Left lung (tissue), 10 donors: ENCODE data around the gene TENM3. TPM values are rescaled to one million over a fixed set of nuclear protein-coding genes. Genes with fewer than 3 reads are reported as not detected.
A peak's percentile ranks its signal among the peaks of the same experiment; 100 is the strongest.

Experiments
- ATAC-seq: fragments of 200-7000 bp; cut with Tn5 transposase; one replicate; pipeline ENCODE4 v1.9.1; 2020; ENCODE audit warnings: moderate library complexity
- DNase-seq, 4 donors: peaks; one replicate each; pipeline ENCODE4 v3.0.0-alpha.2; 2013 to 2020
- H3K27ac ChIP-seq, 2 donors: fragments of 200-600 bp; sonication (generic) in 1 of 2; one replicate each; pipeline versions ENCODE4 v1.5.0 to v1.8.0; 2020 to 2021
- H3K27me3 ChIP-seq, 2 donors: fragments of 200-600 bp; sonication (generic) in 1 of 2; one replicate each; pipeline versions ENCODE4 v1.5.0 to v1.8.0; 2020 to 2021
- H3K36me3 ChIP-seq, 2 donors: fragments of 200-600 bp; sonication (generic) in 1 of 2; one replicate each; pipeline versions ENCODE4 v1.5.0 to v1.8.0; 2020 to 2021
- H3K4me1 ChIP-seq, 2 donors: fragments of 200-600 bp; one replicate each; pipeline ENCODE4 v1.8.0; 2021
- H3K4me3 ChIP-seq, 2 donors: fragments of 200-600 bp; sonication (generic) in 1 of 2; one replicate each; pipeline versions ENCODE4 v1.5.0 to v1.8.0; 2020 to 2021; ENCODE audit warnings: mild to moderate bottlenecking in 1 of 2
- H3K9me3 ChIP-seq, 2 donors: fragments of 200-600 bp; sonication (generic) in 1 of 2; one replicate each; pipeline versions ENCODE4 v1.5.0 to v1.8.0; 2020 to 2021
- intact Hi-C, 2 donors: fragments of 100-400 bp; cut with DNase I; formaldehyde crosslinking; loops; one replicate each; pipeline versions ENCODE4 v1.11.2 to v1.14.2; 2022
- polyA plus RNA-seq, 6 donors: library from polyadenylated mRNA; unstranded; fragments of 120-200 nt; gene quantifications; one replicate each; pipeline ENCODE4 v1.2.1, GENCODE V29; 2013; ENCODE audit not compliant: insufficient read length in 6 of 6
- total RNA-seq, 2 donors: library from RNA; stranded (reverse); fragmentation: NEBNext Ultra II Directional; extraction: Animal tissue kit (Norgen Biotek cat#: 25700); gene quantifications; one replicate each; pipeline ENCODE4 v1.2.1, GENCODE V29; 2021
- TF ChIP-seq, protein P1 (sequence below), 2 donors: fragments of 200-600 bp; sonication (generic) in 1 of 2; IDR thresholded peaks; one replicate each; pipeline versions ENCODE4 v1.5.0 to v1.8.0; 2021; ENCODE audit warnings: antibody characterized with exemption in 2 of 2
- donor health status: DM: no; HTN: yes; CAD: no.
- donor health status: DM: no; HTN: no; CAD: no.

The TENM3 gene
- total and polyA plus RNA-seq, 8 donors, result 2.2 to 5.6 (median 3.1) TPM

DNA sequence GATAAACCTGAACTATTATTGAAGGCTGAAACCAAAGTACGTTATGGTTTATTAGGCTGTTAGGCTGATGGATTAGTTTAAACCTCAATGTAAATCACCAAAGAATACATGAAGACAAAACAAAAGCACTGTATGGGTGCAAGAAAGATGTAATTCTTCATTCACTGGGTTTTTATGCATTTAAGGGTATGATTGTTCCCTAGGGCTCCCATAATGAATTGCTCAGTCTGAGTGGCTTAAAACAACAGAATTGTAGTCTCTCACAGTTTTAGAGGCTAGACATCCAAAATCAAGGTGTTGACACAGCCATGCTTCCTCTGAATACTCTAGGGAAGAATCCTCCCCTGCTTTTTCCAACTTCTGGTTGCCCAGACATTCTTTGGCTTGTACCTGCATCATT lies 222.8 kb downstream of the TENM3 start:
- no peak for ATAC-seq
- Histone ChIP-seq H3K9me3 (no peaks in the 10 kb centered on the region), H3K27me3 (no peaks in the 10 kb centered on the region), H3K4me1 (no peaks in the 10 kb centered on the region), H3K27ac (no peak overlapping the region), H3K36me3 (no peaks in the 10 kb centered on the region), H3K4me3 (no peak overlapping the region)
- intact Hi-C loops, result no loop called here
- DNase-seq, result no peak
- TF ChIP-seq, protein P1, sequence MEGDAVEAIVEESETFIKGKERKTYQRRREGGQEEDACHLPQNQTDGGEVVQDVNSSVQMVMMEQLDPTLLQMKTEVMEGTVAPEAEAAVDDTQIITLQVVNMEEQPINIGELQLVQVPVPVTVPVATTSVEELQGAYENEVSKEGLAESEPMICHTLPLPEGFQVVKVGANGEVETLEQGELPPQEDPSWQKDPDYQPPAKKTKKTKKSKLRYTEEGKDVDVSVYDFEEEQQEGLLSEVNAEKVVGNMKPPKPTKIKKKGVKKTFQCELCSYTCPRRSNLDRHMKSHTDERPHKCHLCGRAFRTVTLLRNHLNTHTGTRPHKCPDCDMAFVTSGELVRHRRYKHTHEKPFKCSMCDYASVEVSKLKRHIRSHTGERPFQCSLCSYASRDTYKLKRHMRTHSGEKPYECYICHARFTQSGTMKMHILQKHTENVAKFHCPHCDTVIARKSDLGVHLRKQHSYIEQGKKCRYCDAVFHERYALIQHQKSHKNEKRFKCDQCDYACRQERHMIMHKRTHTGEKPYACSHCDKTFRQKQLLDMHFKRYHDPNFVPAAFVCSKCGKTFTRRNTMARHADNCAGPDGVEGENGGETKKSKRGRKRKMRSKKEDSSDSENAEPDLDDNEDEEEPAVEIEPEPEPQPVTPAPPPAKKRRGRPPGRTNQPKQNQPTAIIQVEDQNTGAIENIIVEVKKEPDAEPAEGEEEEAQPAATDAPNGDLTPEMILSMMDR (IDR thresholded peaks at IDR 0.05), result no peak

DNA sequence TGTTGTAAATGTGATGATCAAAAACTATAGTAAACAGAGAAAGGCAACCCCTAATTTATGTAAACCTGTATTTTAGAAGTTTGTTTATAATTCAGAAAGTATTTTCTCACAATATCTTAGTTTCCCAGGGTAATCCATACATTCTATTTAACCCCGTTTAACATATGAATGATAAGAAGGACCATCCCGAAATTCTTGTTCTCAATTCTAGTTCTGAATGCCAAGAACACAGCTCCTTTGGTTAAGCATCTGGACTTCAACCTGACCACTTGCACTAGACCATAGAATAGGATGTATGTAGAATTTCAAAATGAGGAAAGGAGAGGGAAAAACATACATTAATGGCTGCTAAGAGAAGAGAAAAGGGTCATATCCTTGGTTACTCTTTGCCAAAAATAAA lies 227.0 kb downstream of the TENM3 start:
- TF ChIP-seq, protein P1 (IDR thresholded peaks at IDR 0.05), result no peak
- DNase-seq, result no peak
- intact Hi-C loops, result no loop called here
- Histone ChIP-seq H3K4me3 (no peak overlapping the region), H3K27ac (no peak overlapping the region), H3K9me3 (peaks cover 0 to 10% of the 10 kb centered on the region in 2 donors), H3K4me1 (no peaks in the 10 kb centered on the region), H3K36me3 (no peaks in the 10 kb centered on the region), H3K27me3 (no peaks in the 10 kb centered on the region)
- ATAC-seq, result no peak

DNA sequence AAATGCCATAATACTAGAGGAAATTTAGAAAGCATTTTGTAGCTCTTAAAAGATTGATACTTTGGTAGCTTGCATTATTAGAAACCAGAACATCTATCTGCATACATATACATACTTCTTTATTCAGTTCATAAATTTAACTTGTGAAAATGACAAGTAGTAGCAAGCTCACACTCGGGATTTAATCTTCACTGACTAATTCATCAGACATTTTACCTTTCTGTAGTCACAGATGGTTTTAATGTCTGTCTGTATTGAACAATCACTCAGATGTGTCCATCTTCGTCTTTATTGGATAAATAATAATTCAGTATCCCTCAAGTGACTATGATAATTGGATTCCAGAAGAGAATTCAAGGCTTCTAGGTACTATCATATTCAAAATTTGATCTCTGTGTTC lies 232.3 kb downstream of the TENM3 start:
- DNase-seq (no peak), ATAC-seq (no peak)
- peaks cover 0 to 10% of the 10 kb centered on the region in 2 donors for H3K9me3 ChIP-seq
- intact Hi-C loops, result no loop called here
- TF ChIP-seq, protein P1 (IDR thresholded peaks at IDR 0.05), result no peak
- no peak overlapping the region for H3K4me3 ChIP-seq
- H3K36me3 ChIP-seq, result no peaks in the 10 kb centered on the region
- no peak overlapping the region for H3K27ac ChIP-seq
- H3K27me3 ChIP-seq, result no peaks in the 10 kb centered on the region
- H3K4me1 ChIP-seq, result no peaks in the 10 kb centered on the region

DNA sequence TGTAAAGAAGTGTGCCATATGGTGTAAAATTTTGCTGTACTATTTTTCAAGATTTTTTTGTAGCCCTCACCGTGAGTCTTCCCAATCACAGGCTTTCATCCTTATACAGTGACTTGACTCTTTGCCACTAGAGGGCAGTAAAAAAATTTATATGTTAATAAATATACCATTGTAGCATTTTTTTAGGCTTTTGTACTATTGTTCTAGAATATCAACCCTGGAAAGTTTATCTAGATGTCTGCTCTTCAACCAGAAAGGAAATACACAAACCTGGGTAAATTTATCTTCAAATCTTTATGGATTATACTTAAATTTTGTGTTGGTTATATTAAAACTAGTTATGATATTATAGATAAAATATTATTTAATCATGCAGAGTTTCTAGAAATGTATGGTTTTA lies 235.3 kb downstream of the TENM3 start:
- no peaks in the 10 kb centered on the region for H3K9me3 ChIP-seq
- H3K27me3 ChIP-seq, result no peaks in the 10 kb centered on the region
- TF ChIP-seq, protein P1 (IDR thresholded peaks at IDR 0.05), result peak; percentile 50 to 56
- H3K4me1 ChIP-seq, result no peaks in the 10 kb centered on the region
- no peak overlapping the region for H3K27ac ChIP-seq
- DNase-seq (peak in 1 of 4 donors; percentile 36), ATAC-seq (peak; percentile 53)
- no peaks in the 10 kb centered on the region for H3K36me3 ChIP-seq
- intact Hi-C loops, result no loop called here
- H3K4me3 ChIP-seq, result no peak overlapping the region

DNA sequence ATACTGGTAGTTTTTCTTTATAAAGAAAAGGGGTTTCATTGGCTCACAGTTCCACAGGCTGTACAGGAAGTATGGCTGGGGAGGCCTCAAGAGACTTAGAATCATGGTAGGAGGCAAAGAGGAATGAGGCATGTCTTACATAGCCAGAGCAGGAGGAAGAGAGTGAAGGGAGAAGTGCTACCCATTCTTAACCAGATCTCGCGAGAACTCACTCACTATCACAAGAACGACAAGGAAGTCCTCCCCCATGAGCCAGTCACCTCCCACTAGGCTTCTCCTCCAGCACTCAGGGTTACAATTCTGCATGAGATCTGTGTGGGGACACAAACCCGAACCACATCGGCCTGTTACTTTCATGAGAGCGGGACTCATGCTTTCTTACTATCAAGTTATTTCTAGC lies 240.5 kb downstream of the TENM3 start:
- TF ChIP-seq, protein P1 (IDR thresholded peaks at IDR 0.05), result no peak
- no peaks in the 10 kb centered on the region for H3K36me3 ChIP-seq
- intact Hi-C loops, result no loop called here
- no peaks in the 10 kb centered on the region for H3K9me3 ChIP-seq
- ATAC-seq, result no peak
- H3K4me1 ChIP-seq, result no peaks in the 10 kb centered on the region
- H3K4me3 ChIP-seq, result no peak overlapping the region
- no peak overlapping the region for H3K27ac ChIP-seq
- no peaks in the 10 kb centered on the region for H3K27me3 ChIP-seq
- no peak for DNase-seq
